HG03045 (cell line): ENCODE results near the gene PYURF.
A peak's percentile ranks its signal among the peaks of the same experiment; 100 is the strongest.
"Not testable (repeated sequence)": the region's sequence is repeated elsewhere in the genome, so short reads cannot be mapped to it uniquely, and the experiment has no call there.

Source experiments
- ATAC-seq: cut with Tn5 transposase; IDR thresholded peaks from one replicate; pipeline ENCODE4 v1.9.1; 2021; ENCODE audit warnings: mild to moderate bottlenecking, moderate library complexity; ENCODE audit not compliant: unreplicated experiment

Gene PYURF, protein sequence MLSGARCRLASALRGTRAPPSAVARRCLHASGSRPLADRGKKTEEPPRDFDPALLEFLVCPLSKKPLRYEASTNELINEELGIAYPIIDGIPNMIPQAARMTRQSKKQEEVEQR

DNA sequence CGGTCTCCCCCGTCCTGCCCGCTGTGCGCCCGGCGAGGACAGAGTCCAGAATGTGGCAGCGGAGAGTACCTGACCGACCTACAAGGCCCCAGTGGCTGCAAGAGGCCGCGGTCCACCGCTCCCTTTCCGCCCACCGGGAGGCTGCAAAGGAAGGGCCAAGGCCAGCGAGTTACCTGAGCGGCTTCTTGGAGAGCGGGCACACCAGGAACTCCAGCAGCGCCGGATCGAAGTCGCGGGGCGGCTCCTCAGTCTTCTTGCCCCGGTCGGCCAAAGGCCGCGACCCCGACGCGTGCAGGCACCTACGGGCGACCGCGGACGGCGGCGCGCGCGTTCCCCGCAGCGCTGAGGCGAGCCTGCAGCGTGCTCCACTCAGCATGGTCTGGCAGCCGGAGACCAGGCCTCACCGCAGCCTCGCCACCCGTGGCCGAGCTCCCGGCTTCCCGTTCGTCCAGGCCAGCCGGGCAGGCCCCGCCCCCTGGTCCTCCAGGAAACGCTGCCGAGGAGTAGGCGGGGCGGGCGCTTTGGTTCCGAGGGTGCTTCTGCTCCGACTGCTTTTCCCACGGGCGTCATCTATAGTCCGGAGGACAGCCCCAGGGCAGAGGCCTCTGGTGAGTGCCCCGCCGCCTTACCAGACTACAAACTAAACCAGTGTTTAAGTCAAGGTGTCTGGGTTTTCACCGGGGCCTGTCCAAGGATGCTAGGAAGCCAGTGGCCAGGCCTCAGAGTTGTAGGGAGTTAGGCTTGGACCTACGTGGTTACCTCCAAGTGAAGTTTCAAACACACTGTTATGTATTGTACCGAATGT, at the start of gene PYURF:
PYURF (minus strand) TSS at position 452 of the 805 bp plus-strand sequence; CDS start at position 376, 76 bp downstream.
- peak; percentile 90 for ATAC-seq

DNA sequence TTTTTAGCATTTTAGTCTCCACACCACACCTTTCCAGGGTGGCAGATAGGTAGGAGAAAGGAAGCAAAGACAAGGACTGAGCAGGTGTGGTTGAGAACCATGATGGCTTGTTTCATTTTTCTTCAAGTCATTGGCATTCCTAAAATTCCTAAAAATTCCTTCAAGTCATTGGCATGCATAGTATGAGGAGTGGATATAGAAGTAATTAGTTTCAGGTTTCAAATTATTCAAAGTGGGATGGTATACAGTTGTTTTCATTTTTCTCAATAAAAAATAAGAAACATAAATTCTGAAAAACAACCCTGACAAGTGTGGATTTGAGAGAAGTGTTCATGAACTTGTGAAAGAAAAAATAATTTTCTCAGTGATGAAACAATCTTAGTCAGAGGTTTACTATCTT, 46.4 kb upstream of the PYURF start:
- no peak for ATAC-seq

DNA sequence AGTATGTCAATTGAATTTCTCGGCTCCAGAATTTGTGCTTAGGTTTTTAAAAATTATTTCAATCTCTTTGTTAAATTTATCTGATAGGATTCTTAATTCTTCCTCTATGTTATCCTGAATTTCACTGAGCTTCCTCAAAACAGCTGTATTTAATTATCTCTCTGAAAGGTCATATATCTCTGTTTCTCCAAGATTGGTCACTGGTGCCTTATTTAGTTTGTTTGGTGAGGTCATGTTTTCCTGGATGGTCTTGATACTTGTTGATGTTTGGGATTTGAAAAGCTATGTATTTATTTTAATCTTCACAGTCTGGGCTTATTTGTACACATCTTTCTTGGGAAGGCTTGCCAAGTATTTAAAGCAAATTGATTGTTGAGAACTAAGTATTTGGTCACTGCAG, 44.0 kb upstream of the PYURF start:
- no peak for ATAC-seq

DNA sequence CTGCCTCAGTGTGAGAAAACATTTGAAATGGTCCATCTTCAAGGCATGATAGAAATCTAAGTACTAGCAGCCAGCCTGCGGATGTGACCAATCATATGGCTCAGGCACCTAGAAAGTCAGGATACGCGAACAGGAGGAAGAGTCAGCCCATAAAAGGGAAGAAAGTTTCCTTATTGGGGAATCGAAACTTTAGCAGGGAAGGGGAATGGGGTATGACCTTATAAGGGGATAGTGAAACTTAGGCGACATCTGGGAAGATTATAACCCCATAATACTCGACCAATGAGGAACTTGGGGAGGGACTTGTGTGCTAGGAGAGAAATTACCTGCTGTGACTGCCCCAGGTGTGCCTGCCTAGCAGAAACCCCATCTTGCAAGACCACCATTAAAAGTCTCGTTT, 26.2 kb upstream of the PYURF start:
- no peak for ATAC-seq

DNA sequence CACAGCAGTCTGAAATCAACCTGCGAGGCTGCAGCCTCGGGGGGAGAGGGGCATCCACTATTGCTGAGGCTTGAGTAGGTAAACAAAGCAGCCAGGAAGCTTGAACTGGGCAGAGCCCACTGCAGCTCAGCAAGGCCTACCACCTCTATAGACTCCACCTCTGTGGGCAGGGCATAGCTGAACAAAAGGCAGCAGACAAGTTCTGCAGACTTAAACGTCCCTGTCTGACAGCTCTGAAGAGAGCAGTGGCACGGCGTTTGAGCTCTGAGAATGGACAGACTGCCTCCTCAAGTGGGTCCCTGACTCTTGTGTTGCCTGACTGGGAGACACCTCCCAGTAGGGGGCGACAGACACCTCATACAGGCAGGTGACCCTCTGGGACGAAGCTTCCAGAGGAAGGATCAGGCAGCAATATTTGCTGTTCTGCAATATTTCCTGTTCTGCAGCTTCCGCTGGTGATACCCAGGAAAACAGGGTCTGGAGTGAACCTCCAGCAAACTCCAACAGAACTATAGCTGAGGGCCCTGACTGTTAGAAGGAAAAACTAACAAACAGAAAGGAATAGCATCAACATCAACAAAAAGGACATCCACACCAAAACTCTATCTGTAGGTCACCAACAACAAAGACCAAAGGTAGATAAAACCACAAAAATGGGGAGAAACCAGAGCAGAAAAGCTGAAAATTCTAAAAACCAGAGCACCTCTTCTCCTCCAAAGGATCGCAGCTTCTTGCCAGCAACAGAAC, 15.9 kb upstream of the PYURF start:
- not testable (repeated sequence) for ATAC-seq

DNA sequence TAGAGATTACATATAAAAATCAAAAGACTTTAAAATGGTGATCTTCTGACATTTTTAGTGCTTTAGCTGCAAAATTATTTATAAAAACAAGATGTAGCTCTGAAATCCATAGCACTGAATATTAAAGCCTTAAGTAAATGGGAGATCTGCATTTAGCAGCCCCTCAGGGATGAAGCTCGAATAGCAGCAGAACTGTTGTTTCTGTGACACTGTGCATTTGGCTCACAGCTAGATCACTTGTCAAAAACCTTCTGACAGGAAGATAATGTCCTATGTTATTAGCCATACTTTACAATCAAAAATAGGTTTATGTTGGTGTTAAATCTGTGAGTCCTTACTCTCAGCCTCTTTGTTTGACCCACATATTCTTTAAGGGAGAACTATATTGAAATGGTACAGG, 14.1 kb upstream of the PYURF start:
- ATAC-seq, result no peak

DNA sequence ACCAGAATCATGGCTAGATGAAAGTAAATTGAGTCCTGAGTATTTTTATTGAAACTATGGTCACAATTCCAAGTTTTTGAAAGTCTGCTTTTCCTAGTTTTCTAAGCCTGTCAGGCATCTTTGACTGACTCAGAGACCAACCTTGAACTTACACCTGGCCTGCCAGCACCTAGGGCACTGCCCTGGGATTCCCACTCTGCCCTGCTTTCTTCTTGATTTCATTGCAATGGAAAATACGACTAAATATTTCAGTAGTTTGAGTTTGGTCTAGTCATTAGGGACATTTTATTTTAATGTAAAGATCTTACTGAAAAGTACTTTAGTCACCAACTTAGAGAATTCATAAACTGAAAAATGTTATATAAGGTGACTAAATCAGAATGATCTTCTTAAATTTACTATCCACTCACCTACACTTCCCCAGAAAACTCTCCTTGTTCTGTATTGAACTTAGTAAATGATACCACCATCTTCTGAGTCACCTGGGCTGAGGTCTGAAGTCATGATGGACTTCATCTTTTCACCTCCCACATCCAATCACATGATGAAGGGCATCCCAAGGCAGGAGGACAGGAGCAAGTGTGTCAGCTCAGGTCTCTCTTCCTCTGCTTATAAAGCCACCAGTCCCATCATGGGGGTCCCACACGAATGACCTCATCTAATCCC, 11.6 kb upstream of the PYURF start:
- ATAC-seq, result no peak

DNA sequence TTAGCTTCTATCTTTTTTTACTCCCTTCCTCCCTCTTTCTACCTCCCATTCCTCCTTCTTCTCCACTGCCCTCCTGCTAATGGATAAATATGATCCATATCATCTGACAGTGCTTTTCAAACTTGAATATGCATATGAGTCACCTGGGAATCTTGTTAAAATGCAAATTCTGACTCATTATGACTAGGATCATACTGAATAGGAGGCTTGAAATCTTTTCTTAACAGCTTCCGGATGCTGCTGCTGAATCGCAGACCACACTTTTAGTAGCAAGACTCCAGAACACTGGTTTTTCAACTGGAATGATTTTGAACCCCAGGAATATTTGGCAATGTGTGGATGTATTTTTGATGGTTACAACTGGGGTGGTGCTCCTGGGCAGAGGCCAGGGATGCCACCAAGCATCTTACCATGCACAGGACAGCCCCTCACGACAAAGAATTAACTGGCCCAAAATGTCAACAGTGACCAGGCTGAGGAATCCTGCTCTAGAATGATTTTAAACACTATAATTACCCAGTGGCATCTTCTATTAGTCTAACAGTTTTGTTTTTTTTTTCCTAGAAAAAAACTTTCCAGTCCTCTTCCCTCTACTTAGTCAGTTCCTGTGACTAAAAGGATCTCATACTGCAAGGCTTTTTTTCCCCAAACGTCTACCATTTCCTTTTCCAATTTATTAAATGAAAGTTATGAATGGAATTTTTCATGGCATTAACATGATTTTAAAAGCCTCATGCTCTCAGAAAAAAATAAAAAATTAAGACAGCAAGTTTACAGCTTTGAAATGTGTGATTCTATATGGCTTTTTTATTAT, 10.6 kb upstream of the PYURF start:
- ATAC-seq, result no peak

DNA sequence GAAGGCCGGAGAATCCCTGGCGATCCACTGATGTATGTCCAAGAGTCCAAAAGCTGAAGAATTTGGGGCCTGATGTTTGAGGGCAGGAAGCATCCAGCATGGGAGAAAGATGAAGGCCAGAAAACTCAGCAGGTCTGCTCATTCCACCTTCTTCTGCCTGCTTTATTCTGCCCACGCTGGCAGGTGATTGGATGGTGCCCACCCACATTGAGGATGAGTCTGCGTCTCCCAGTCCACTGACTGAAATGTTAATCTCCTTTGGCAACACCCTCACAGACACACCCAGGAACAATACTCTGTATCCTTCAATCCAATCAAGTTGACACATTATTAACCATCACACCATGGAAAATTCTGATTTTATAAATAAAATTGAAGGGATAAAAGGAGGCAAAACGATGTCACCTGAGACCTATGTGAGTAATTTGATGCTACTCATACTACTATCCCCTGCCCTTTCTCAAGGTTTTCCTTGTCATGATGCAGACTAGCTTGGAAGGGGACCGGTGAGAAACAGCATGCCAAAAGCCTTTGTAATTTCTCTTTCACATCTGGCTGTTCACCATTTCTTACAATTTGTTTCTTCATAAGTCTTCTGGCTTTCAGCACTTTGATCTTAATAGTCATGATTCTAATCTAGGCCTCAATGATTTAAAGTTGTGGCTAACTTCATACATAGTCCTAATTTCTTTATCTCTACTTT, 9.7 kb upstream of the PYURF start:
- no peak for ATAC-seq

DNA sequence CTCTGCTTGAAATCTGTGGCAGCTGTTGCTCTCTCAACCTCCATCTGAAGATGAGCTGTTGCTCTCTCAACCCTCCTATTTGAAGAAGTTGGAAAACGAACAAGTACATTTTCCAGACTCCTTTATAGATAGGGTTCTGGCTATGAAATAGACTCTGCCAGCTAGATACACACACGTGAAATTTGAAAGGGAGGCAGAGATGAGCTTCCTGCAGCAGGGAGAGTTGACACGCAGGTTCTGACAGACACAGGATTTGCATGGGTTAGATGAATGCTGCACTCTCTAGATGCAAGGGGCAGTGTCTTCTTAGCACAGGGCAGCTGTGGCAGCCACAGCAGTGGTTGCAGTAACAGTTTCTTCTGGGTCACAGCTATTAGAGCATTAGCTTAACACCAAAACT, 8.0 kb upstream of the PYURF start:
- ATAC-seq, result no peak

DNA sequence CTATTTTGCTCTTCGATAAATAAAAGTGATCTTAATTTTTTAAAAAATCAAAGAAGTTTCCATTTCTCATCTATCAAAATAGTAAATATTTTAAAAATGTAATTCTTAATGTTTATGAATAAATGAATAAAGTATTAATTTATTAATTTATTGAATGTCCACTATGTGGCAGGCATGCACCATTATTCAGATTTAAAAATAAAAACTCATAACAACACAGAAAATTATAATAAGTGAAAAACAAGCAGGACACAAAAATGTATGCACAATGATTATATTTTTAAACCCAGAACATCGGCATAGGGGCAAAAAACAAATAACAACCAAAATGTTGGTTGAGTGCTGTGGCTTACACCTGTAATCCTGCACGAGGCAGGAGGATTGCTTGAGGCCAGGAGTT, 5.3 kb upstream of the PYURF start:
- no peak for ATAC-seq

DNA sequence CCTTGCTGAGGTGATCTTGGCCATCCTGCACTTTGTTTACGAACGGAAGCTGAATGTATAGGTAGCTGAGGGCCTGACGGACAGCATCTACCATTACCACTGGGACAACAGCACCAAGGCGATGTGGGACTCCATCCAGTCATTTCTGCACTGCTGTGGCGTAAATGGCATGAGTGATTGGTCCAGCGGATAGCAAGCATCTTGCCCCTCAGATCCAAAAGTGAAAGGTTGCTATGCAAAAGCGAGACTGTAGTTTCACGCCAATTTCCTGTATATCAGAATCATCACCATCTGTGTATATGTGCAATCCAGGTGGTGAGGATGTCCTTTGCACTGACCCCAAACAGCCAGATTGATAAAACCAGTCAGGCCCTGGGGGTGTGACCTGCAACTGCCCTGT, 4.2 kb upstream of the PYURF start:
- ATAC-seq, result no peak

DNA sequence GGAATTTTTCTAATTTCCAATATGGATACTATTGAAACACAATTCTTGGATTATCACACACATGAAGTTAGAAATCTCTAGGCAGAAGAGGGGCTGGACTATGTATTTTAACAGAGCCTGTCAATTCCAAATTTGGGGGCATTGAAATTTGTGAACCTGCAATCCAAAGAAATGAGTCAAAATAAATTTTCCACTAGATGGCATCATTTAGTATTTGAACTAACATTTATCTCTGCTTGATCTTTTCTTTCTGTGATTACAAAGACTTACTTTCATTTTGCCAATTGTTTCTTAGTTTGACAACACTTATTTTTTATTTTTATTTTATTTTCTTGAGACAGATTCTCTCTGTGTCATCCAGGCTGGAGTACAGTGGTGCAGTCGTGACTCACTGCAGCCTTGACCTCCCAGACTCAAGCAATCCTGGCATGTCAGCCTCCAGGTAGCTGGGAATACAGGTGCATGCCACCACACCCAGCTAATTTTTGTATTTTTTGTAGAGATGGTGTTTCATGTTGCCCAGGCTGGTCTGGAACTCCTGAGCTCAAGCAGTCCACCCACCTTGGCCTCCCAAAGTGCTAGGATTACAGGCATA, 2.7 kb upstream of the PYURF start:
- no peak for ATAC-seq

DNA sequence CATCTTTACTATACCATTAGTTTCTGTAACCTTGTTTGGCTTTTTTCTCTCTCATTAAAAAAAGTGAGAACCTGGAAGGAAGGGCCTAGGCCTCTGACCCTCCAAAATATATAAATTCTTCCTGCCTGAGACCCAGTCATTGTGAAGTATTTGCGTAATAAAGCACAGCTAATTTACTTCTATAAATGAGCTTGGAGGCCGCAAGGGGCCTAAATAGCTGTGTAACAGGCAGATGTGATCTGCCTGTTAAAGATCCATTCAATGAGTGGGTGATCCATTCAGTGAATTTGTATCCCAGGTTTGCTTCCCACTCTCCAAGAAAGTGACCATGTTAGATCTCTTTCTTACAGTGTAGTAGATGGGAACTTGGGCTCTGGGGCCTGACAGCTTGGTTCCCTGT, 595 bp upstream of the PYURF start:
- ATAC-seq, result no peak

DNA sequence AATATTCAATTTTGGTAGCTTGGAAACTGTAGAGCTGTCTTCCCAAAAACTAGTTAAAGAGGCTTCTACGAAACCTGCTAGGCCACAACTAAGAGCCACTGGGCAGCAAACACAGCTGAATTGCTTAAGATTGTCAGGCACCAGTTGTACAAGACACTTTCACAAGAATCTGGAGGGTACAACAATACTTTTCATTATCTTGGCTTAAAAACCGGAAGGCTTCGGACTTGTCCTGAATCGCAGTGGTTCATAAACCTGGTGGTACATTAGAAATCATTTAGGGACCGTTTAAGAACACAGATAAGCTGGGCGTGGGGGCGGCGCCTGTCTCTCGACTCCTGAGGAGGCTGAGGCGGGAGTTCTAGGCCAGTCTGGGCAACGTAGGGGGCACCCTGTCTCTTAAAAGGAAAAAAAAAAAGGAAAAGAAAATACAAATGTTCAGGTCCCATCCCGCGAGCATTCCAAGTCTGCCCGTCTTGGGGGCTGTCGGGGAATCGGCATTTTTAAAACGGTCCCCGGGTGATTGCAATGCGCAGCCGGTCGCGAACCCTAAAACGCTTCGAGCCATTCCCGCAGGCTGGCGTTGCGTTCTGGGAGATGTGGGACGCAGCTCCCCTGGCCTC, 763 bp downstream of the PYURF start:
- no peak for ATAC-seq

DNA sequence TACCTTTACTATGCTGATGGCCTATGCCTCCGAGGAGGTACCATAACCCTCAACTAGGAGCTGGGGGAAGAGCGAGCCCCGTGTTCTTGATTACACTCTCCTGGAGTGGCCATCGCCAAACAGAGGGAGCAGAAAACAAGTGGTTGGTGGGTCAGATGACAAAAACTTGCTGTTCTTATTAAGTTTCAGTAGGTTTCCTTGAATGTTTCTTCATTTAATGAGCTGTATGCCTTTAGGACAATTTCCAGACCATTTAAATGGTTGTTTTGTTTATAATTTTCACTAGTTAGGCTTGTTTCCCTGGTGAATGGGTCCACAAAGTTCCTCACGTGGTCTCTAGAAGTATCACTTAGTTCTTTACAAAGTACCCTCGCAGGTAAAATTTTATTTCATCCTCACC, 4.7 kb downstream of the PYURF start:
- ATAC-seq, result no peak

DNA sequence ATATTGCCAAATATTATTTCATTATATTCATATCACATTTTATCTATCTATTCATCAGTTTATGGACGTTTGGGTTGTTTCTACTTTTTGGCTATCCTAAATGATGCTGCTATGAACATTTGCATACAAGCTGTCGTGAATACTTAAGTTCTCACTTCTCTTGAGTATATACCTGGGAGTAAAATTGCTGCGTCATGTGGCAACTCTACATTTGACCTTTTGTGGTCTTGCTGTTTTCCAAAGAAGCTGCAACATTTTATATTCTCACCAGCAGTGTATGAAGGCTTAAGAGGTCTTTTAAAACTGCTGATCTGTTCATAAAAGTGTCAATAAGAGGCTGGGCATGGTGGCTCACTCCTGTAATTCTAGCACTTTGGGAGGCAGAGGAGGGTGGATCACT, 5.8 kb downstream of the PYURF start:
- ATAC-seq, result no peak

DNA sequence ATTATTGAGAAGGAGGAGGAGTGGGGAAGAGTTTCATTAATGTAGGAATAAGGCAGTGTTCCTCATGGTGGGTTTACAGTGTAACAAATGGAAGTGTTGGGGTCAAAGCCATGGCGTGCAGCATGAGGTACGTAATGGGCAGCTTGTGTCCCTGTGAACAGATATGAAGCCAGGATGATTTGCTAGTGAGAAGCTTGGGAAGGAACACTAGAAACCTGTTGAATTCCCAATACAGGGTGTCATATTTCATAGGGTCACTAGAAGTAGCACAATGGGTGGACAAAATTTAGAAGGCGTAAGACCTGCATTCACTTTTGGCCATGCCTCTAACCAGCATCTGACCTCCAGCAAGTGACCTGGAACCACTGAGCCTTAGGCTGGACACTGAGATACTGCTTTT, 6.8 kb downstream of the PYURF start:
- ATAC-seq, result no peak
